Measurements from ENCODE around the gene FBXW8. TPM values are rescaled to one million over a fixed set of nuclear protein-coding genes. Genes with fewer than 3 reads are reported as not detected.

The FBXW8 gene
- total RNA-seq, 1 donor from 2014 or later: 14.4 TPM

DNA sequence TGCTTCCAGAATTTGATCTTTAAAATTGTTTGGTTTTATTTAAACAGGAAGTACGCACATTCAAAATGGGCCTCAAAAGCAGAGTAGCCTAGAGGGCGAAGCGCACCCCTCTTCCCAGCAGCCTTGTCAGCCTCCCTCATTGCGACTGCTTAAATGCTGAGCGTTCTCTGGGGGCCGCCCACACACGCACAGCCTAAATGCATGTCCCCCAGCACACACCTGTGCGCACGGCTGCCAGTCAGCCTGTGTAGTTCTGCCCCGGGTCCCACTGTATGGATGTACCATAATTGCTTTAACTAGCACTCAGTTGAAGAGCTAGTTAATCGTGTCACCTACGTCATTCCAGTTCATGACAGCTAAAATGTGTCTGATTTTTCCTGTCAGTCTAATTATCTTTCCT is 109.1 kb downstream of the FBXW8 start:
- H3K4me3 ChIP-seq (ENCODE audit: low read depth, low read length): no peak overlapping the region
- TF ChIP-seq, protein P1, sequence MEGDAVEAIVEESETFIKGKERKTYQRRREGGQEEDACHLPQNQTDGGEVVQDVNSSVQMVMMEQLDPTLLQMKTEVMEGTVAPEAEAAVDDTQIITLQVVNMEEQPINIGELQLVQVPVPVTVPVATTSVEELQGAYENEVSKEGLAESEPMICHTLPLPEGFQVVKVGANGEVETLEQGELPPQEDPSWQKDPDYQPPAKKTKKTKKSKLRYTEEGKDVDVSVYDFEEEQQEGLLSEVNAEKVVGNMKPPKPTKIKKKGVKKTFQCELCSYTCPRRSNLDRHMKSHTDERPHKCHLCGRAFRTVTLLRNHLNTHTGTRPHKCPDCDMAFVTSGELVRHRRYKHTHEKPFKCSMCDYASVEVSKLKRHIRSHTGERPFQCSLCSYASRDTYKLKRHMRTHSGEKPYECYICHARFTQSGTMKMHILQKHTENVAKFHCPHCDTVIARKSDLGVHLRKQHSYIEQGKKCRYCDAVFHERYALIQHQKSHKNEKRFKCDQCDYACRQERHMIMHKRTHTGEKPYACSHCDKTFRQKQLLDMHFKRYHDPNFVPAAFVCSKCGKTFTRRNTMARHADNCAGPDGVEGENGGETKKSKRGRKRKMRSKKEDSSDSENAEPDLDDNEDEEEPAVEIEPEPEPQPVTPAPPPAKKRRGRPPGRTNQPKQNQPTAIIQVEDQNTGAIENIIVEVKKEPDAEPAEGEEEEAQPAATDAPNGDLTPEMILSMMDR (conservative IDR thresholded peaks at IDR 0.05; ENCODE audit: low read depth, low read length): no peak
- DNase-seq (ENCODE audit: low read depth): no peak

DNA sequence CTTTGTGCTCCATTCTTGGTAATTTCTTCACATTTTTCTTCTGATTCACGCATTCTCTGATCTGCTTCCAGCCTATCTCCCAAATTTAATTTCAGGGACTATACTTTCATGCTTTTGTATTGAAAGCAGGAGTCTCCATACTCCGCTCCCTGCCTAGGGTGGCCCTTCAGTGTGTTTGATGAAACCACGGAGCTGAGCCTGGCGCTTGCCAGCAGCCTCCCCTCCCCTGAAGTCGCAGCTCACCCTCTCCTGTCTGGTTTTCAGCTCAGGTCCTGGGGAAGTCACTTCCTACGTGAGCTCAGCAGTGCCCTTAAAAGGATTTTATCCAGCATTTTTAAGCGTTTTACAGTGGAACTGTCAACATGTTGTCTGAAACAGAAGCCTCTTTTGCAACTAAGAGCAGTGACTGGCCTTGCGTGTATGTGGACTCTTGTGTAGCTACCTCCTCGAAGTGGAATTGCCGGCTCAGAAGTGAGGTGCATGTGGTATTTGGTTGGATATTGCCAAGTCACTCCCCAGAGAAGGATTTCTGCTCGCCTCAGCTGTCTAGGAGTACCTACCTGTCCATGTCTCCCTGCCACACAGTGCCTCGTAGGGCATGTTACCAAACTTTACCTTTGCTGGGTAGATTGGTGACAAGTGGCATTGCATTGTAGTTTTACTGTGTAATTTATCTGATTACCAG is 109.9 kb downstream of the FBXW8 start:
- DNase-seq (ENCODE audit: low read depth): no peak
- TF ChIP-seq, protein P1 (conservative IDR thresholded peaks at IDR 0.05; ENCODE audit: low read depth, low read length): no peak

DNA sequence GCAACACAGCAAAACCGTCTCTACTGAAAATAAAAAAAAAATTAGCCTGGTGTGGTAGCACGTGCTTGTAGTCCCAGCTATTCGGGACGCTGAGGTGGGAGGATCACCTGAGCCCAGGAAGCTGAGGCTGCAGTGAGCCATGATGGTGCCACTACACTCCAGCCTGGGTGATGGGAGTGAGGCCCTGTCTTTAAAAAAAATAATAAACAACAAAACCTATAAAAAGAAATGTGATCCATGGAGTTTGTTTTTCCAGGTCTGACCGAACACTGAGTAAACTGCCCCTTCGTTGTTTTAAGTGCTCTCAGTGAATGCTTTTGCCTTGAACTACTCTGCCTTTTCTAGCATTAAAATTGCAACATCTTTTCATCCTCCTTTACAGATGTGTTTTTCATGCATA is 111.7 kb downstream of the FBXW8 start:
- no peak for DNase-seq (ENCODE audit: low read depth)
- TF ChIP-seq, protein P1 (conservative IDR thresholded peaks at IDR 0.05; ENCODE audit: low read depth, low read length): no peak
- no peak overlapping the region for H3K4me3 ChIP-seq (ENCODE audit: low read depth, low read length)

More for the DNA sequence above, 109.9 kb downstream of the FBXW8 start:
- no peak overlapping the region for H3K4me3 ChIP-seq (ENCODE audit: low read depth, low read length)

DNA sequence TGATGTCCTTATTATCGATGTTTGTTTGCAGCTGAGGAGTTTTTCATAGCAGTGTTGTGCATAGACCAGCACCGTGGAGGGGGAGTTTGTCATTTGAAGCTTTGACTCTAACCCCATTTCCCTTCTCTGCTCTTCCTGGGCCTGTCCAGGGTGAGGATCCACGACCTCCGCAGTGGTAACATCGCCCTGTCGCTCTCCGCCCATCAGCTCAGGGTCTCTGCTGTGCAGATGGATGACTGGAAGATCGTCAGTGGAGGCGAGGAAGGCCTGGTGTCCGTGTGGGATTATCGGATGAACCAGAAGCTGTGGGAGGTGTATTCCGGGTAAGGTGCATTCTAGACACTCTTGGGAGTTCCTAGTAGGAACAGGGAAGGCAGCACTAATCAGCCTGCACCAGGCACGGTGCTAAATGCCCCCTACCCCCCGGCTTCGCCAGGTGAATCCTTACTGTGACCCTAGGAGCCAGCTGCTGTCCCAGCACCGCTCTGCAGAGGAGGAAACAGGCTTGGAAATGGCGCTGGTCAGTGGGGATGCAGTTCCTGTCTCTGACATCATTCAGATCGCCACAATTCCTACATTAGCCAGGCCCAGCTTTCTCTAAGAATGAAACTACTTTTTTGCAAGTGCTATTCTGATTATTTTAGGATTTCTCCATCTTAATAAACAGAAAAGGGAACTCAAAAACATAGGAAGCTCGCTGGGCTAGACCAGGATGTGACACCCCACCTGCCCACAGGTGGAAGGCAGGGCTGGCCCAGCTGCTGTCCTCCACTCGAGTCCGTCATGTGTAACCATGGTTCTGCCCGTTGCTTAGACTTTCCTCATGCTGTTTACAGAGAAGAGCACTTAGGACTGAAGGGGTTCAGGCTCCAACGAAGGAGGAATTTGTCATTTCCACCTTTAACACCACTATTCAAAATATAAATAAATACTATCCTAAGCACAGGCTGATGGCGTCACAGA is 113.5 kb downstream of the FBXW8 start:
- TF ChIP-seq, protein P1 (conservative IDR thresholded peaks at IDR 0.05; ENCODE audit: low read depth, low read length): no peak
- no peak for DNase-seq (ENCODE audit: low read depth)
- no peak overlapping the region for H3K4me3 ChIP-seq (ENCODE audit: low read depth, low read length)

DNA sequence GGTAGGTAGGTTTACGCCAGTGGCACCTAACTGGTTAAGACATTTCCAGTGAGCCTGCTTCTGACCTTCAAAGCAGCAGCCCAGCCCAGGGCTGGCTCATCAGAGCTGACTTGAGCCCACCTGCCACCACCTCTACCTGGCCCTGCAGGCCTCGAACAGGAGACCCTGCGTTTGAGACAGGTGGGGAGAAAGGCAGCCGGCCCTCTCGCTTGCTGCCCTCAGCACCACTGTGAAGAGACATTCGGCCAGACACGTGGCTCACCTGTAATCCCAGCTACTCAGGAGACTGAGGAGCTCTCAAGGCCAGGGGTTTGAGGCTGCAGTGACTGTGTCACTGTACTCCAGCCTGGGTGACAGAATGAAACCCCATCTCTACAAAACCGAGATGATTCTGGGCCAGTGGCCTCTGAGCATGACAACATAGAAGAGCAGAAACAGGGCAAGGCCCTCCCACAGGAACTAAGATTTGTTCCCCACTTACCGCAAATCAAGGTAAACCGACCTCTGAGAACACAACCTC is 114.3 kb downstream of the FBXW8 start:
- H3K4me3 ChIP-seq (ENCODE audit: low read depth, low read length): no peak overlapping the region
- DNase-seq (ENCODE audit: low read depth): no peak
- TF ChIP-seq, protein P1 (conservative IDR thresholded peaks at IDR 0.05; ENCODE audit: low read depth, low read length): no peak

DNA sequence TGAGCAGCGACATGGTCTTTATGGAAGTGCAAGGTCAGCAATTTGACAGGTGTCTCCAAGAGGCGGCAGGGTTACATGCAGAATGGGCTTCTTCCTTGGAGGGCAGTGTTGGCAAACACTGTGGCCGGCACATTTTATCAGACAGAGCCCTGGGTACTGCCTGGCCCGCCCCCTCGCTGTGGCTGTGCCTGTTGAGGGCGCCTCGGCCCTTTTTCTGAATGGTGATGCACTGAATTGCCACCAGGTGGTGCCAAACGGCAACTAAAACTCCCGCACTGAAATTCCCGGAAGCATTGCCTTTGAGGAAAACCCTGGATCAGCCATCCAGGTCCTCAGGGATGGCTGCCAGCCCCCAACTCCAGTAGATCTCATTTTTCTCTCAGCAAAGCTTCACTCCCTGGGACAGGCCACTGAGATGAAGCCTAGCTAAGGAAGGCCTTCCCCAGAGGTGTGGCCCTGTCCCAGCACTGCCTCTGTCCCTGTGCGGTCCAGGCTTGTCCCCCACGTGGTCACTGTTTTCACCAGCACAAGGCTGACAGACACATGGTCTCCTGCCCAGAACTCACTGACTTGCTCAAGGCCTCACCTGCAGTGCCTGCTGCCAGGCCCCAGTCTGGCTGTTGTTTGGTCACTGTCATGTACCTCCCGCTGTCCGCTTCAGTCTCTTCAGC is 114.9 kb downstream of the FBXW8 start:
- TF ChIP-seq, protein P1 (conservative IDR thresholded peaks at IDR 0.05; ENCODE audit: low read depth, low read length): peak; percentile 82
- peak; percentile 7 for DNase-seq (ENCODE audit: low read depth)
- H3K4me3 ChIP-seq (ENCODE audit: low read depth, low read length): no peak overlapping the region
